H9 (cell line): Measurements from ENCODE around the gene ADAMTSL2. TPM values are rescaled to one million over a fixed set of nuclear protein-coding genes. Genes with fewer than 3 reads are reported as not detected.

Experiments used
- DNase-seq: peaks from one replicate; pipeline ENCODE4 v3.0.0-alpha.2; 2017
- H2AFZ ChIP-seq: one replicate; pipeline ENCODE4 v1.6.1; 2013; ENCODE audit warnings: mild to moderate bottlenecking, low read length, control low read depth, moderate library complexity
- H2AK5ac ChIP-seq: 2 replicates; pipeline ENCODE4 v1.6.1; 2013; ENCODE audit warnings: low read length, control low read depth, mixed read lengths; ENCODE audit not compliant: insufficient read length
- H2BK120ac ChIP-seq: one replicate; pipeline ENCODE4 v1.6.1; 2013; ENCODE audit warnings: low read depth, mild to moderate bottlenecking, low read length, control low read depth, inconsistent platforms; ENCODE audit not compliant: poor library complexity, severe bottlenecking
- H2BK12ac ChIP-seq: 2 replicates; pipeline ENCODE4 v1.6.1; 2013; ENCODE audit warnings: low read length, control low read depth, mixed read lengths, low read depth; ENCODE audit not compliant: insufficient read length
- H2BK15ac ChIP-seq: 2 replicates; pipeline ENCODE4 v1.6.1; 2013; ENCODE audit warnings: low read depth, low read length, control low read depth
- H2BK20ac ChIP-seq: one replicate; pipeline ENCODE4 v1.6.1; 2013; ENCODE audit warnings: low read depth, mild to moderate bottlenecking, low read length, control low read depth, inconsistent platforms; ENCODE audit not compliant: poor library complexity, severe bottlenecking
- H2BK5ac ChIP-seq: 2 replicates; pipeline ENCODE4 v1.6.1; 2013; ENCODE audit warnings: low read length, control low read depth, mixed read lengths; ENCODE audit not compliant: insufficient read length
- H3K14ac ChIP-seq: 2 replicates; pipeline ENCODE4 v1.6.1; 2013; ENCODE audit warnings: low read length, control low read depth; ENCODE audit not compliant: insufficient read depth
- H3K18ac ChIP-seq: 2 replicates; pipeline ENCODE4 v1.6.1; 2013; ENCODE audit warnings: low read depth, mild to moderate bottlenecking, mixed read lengths, low read length, control low read depth; ENCODE audit not compliant: insufficient read length
- H3K23ac ChIP-seq: 2 replicates; pipeline ENCODE4 v1.6.1; 2013; ENCODE audit warnings: low read length, control low read depth, mixed read lengths, low read depth; ENCODE audit not compliant: insufficient read length
- H3K23me2 ChIP-seq: 2 replicates; pipeline ENCODE4 v1.6.1; 2013; ENCODE audit warnings: low read depth, mild to moderate bottlenecking, mixed read lengths, low read length, control low read depth; ENCODE audit not compliant: insufficient read length, poor library complexity, severe bottlenecking
- H3K27ac ChIP-seq: 2 replicates; pipeline ENCODE4 v1.5.1; 2013; ENCODE audit warnings: low read length, control low read depth, mixed read lengths, low read depth; ENCODE audit not compliant: insufficient read length
- H3K27me3 ChIP-seq: 2 replicates; pipeline ENCODE4 v1.6.1; 2013; ENCODE audit warnings: low read length, control low read depth, inconsistent platforms; ENCODE audit not compliant: insufficient read depth
- H3K4ac ChIP-seq: 2 replicates; pipeline ENCODE4 v1.6.1; 2013; ENCODE audit warnings: low read depth, mild to moderate bottlenecking, control low read depth, inconsistent platforms, low read length, moderate library complexity
- H3K4me1 ChIP-seq: 2 replicates; pipeline ENCODE4 v1.6.1; 2013; ENCODE audit warnings: low read length, control low read depth, inconsistent platforms; ENCODE audit not compliant: insufficient read depth
- H3K4me2 ChIP-seq: 2 replicates; pipeline ENCODE4 v1.6.1; 2013; ENCODE audit warnings: low read length, control low read depth, mixed read lengths; ENCODE audit not compliant: insufficient read length, insufficient read depth
- H3K56ac ChIP-seq: 2 replicates; pipeline ENCODE4 v1.6.1; 2013; ENCODE audit warnings: low read depth, mild to moderate bottlenecking, mixed read lengths, low read length, control low read depth; ENCODE audit not compliant: insufficient read length
- H3K79me1 ChIP-seq: 2 replicates; pipeline ENCODE4 v1.6.1; 2013; ENCODE audit warnings: low read depth, mild to moderate bottlenecking, moderate library complexity, low read length, control low read depth, inconsistent platforms; ENCODE audit not compliant: insufficient read depth, poor library complexity, severe bottlenecking
- H3K79me2 ChIP-seq: 2 replicates; pipeline ENCODE4 v1.6.1; 2013; ENCODE audit warnings: low read length, control low read depth, inconsistent platforms; ENCODE audit not compliant: insufficient read depth
- H3K9ac ChIP-seq: 2 replicates; pipeline ENCODE4 v1.6.1; 2013; ENCODE audit warnings: low read length, control low read depth, mixed read lengths; ENCODE audit not compliant: insufficient read length; ENCODE audit errors: extremely low read depth
- H3K9me3 ChIP-seq: one replicate; pipeline ENCODE4 v1.6.1; 2013; ENCODE audit warnings: low read depth, low read length, inconsistent platforms; ENCODE audit not compliant: control insufficient read depth
- H3T11ph ChIP-seq: one replicate; pipeline ENCODE4 v1.6.1; 2013; ENCODE audit warnings: mild to moderate bottlenecking, low read length, control low read depth, inconsistent platforms
- H4K20me1 ChIP-seq: one replicate; pipeline ENCODE4 v1.6.1; 2013; ENCODE audit not compliant: control insufficient read depth, insufficient read length, insufficient read depth
- H4K5ac ChIP-seq: 2 replicates; pipeline ENCODE4 v1.6.1; 2013; ENCODE audit warnings: low read depth, mild to moderate bottlenecking, mixed read lengths, low read length, control low read depth; ENCODE audit not compliant: insufficient read length
- H4K8ac ChIP-seq: replicated peaks from 2 replicates; pipeline ENCODE4 v1.6.1; 2013; ENCODE audit warnings: low read length, control low read depth, mixed read lengths, low read depth; ENCODE audit not compliant: insufficient read length
- H4K91ac ChIP-seq: 2 replicates; pipeline ENCODE4 v1.6.1; 2013; ENCODE audit warnings: low read depth, mild to moderate bottlenecking, moderate library complexity, mixed read lengths, low read length, control low read depth; ENCODE audit not compliant: insufficient read length
- H3K27ac Mint-ChIP-seq, 3 experiments: 2 replicates in 2 of 3; 3 replicates in 1 of 3; pipeline ENCODE4 v1.8.0; 2020 to 2021; ENCODE audit warnings: mixed read lengths in 3 of 3, mild to moderate bottlenecking in 1 of 3, moderate library complexity in 1 of 3
- H3K27me3 Mint-ChIP-seq: 2 replicates; pipeline ENCODE4 v1.8.0; 2021; ENCODE audit warnings: low read depth, mild to moderate bottlenecking, moderate library complexity, mixed read lengths
- H3K36me3 Mint-ChIP-seq, 3 experiments: 2 replicates in 2 of 3; 3 replicates in 1 of 3; pipeline ENCODE4 v1.8.0; 2020 to 2021; ENCODE audit warnings: low read depth in 3 of 3, mixed read lengths in 3 of 3; ENCODE audit not compliant: insufficient read depth in 1 of 3
- H3K4me1 Mint-ChIP-seq, 2 experiments: 2 replicates each; pipeline ENCODE4 v1.8.0; 2020; ENCODE audit warnings: mixed read lengths in 2 of 2
- H3K4me3 Mint-ChIP-seq, 2 experiments: 2 replicates in 1 of 2; 3 replicates in 1 of 2; pipeline ENCODE4 v1.8.0; 2020 to 2021; ENCODE audit warnings: mild to moderate bottlenecking in 2 of 2, mixed read lengths in 2 of 2, moderate library complexity in 1 of 2
- H3K9me3 Mint-ChIP-seq, 2 experiments: 2 replicates in 1 of 2; 3 replicates in 1 of 2; pipeline ENCODE4 v1.8.0; 2020; ENCODE audit warnings: mild to moderate bottlenecking in 2 of 2, mixed read lengths in 2 of 2, moderate library complexity in 1 of 2
- CTCF ChIP-seq: fragments of 200-600 bp; sonication (generic); conservative IDR thresholded peaks from 3 replicates; pipeline ENCODE4 v1.8.0; 2021; ENCODE audit warnings: antibody characterized with exemption, mild to moderate bottlenecking
- WGBS: extraction: QIAGEN DNeasy Blood & Tissue Kit; methylation state at CpG from one replicate; pipeline ENCODE4 v1.1.7; 2013; ENCODE audit warnings: missing lambda C conversion rate, low lambda C conversion rate, mixed read lengths; ENCODE audit not compliant: insufficient read length; ENCODE audit errors: extremely low coverage; 5-methylcytosine and 5-hydroxymethylcytosine counted together
- total RNA-seq: library from RNA; stranded (reverse); gene quantifications from 2 replicates; pipeline ENCODE4 v1.2.1, GENCODE V29; 2021

Gene ADAMTSL2
- total RNA-seq, 1 experiment from 2014 or later = 0.61 TPM

- no peak for DNase-seq
- Mint-ChIP-seq H3K27ac (peak overlapping the region in 1 of 3 experiments; percentile 4; a peak in 2 of 7 replicates), H3K4me1 (peaks cover 37 to 48% of the 10 kb centered on the region in 2 experiments)
Measured at GRCh38 chr9:133576875-133577736, 42.6 kb downstream of the ADAMTSL2 start.

More at GRCh38 chr9:133576875-133577736, 42.6 kb downstream of the ADAMTSL2 start:
- no peaks in the 10 kb centered on the region; the same call in 1 of the 2 replicates for H3K4me1 ChIP-seq
- no peaks in the 10 kb centered on the region for H3K79me1 ChIP-seq
- H3K27me3 ChIP-seq = no peaks in the 10 kb centered on the region
- H3K18ac ChIP-seq = no peak overlapping the region
- no peak overlapping the region for H3K9ac ChIP-seq
- Mint-ChIP-seq H3K4me3 (no peak overlapping the region), H3K9me3 (no peaks in the 10 kb centered on the region), H3K27me3 (peaks cover 6% of the 10 kb centered on the region), H3K36me3 (no peaks in the 10 kb centered on the region; a peak in 1 of 7 replicates)
- no peak overlapping the region for H2BK12ac ChIP-seq
- TF ChIP-seq CTCF = no peak
- H3T11ph ChIP-seq = no peak overlapping the region
- no peak overlapping the region for H2BK15ac ChIP-seq
- H2BK120ac ChIP-seq = no peak overlapping the region
- no peak overlapping the region for H2BK20ac ChIP-seq
- H3K27ac ChIP-seq = no peak overlapping the region
- no peak overlapping the region for H4K91ac ChIP-seq
- H3K23ac ChIP-seq = no peak overlapping the region
- H4K8ac ChIP-seq = no peak overlapping the region
- H3K56ac ChIP-seq = no peak overlapping the region
- WGBS = no CpG with 5 or more reads among the region's 34 CpGs
- H2AFZ ChIP-seq = no peak overlapping the region
- H4K20me1 ChIP-seq = no peaks in the 10 kb centered on the region
- no peak overlapping the region for H2AK5ac ChIP-seq
- no peak overlapping the region for H3K4me2 ChIP-seq
- H2BK5ac ChIP-seq = no peak overlapping the region
- H3K14ac ChIP-seq = peak overlapping the region; percentile 17; the same call in 1 of the 2 replicates
- H3K23me2 ChIP-seq = no peaks in the 10 kb centered on the region
- no peaks in the 10 kb centered on the region for H3K79me2 ChIP-seq
- no peak overlapping the region for H3K4ac ChIP-seq
- H3K9me3 ChIP-seq = no peaks in the 10 kb centered on the region
- H4K5ac ChIP-seq = no peak overlapping the region
